HG02759 (cell line): ENCODE measurements around the gene ZSWIM3.

ENCODE experiments used
- ATAC-seq: cut with Tn5 transposase; IDR thresholded peaks from one replicate; pipeline ENCODE4 v1.9.1; 2021; ENCODE audit warnings: mild to moderate bottlenecking, moderate library complexity; ENCODE audit not compliant: unreplicated experiment

The ZSWIM3 gene

GRCh38 chr20:45832619-45833018, 24.8 kb upstream of the ZSWIM3 start:
- ATAC-seq = no peak

GRCh38 chr20:45833030-45833882, 24.2 kb upstream of the ZSWIM3 start, which contains the start of gene SNX21:
TSS of gene SNX21 (plus strand) at chr20:45833799. CDS start at chr20:45833920, 121 bp downstream.
- ATAC-seq = peak; percentile 60

DNA sequence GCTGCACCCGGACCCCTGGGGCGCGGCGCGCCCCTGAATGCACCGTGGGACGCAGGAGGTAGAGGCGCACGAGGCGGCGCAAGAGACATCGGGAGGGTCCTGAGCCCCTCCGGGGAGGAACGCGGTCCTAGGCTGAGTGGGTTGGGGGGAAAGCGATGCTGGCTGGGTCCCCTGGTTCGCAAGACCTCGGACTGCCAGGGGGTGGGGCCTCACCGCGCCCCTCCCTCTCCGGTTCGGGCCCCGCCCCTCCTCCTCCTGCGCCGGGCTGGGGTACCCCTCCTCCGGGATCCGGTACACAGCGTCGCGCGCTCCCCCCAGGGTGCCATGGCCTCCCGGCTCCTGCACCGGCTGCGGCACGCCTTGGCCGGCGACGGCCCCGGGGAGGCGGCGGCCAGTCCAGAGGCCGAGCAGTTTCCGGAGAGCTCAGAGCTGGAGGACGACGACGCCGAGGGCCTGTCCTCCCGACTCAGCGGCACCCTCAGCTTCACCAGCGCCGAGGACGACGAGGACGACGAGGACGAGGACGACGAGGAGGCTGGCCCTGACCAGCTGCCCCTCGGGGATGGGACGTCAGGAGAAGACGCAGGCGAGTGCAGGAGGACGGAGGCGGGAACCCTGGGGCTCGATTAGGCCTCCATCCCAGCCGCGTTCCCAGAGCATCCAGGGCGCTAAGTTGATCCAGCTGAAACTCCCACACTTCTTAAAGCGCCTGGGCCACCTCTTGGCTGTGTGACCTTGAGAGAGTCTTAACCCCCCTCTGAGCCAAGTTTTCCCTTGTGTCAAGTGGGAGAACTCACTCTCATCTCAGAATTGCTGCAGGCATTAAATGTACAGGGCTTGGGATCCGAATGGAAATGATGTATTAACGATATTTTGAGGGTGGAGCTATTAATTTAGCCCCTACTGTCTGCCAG, 23.3 kb upstream of the ZSWIM3 start:
- peak; percentile 58 for ATAC-seq

DNA sequence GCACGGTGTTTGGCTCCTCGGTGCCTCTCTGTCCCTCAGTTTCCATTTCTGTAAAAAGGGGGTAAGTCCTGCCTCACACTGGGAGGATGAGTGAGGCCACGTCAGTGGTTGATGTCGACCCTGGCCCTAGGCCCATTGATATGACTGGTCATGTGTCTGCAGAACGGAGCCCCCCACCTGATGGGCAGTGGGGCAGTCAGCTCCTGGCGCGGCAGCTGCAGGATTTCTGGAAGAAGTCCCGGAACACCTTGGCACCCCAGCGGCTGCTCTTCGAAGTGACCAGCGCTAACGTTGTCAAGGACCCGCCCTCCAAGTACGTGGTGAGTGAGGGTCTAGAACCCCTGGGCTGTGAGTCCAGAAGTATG, 22.6 kb upstream of the ZSWIM3 start:
- no peak for ATAC-seq

- ATAC-seq = no peak
Observed at GRCh38 chr20:45835329-45835765, 22.1 kb upstream of the ZSWIM3 start.

- ATAC-seq = no peak
Observed at GRCh38 chr20:45835825-45836224, 21.6 kb upstream of the ZSWIM3 start.

DNA sequence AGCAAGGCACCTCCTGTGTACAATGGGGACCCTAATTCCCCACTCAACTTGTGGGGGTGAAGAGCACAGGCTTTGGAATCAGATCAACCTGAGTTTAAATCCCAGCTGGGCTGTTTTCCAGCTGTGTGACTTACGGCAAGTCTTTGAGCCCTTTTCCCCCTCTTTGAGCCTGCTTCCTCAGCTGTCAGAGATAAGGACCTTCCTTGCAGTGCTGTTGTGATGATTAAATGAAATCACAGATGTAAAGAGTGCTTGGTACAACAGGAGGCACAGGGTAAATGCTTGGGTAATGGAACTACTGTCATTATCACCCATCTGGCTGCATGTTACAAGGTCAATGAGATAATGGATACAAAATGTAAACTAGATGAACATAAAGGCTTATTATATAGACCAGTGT, 20.6 kb upstream of the ZSWIM3 start:
- no peak for ATAC-seq

DNA sequence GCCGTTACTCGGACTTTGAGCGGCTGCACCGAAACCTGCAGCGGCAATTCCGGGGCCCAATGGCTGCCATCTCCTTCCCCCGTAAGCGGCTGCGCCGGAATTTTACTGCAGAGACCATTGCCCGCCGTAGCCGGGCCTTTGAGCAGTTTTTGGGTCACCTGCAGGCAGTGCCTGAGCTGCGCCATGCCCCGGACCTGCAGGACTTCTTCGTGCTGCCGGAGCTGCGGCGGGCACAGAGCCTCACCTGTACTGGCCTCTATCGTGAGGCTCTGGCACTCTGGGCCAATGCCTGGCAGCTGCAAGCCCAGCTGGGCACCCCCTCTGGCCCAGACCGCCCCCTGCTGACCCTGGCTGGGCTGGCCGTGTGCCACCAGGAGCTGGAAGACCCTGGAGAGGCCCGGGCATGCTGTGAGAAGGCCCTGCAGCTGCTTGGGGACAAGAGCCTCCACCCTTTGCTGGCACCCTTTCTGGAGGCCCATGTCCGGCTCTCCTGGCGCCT, 16.7 kb upstream of the ZSWIM3 start:
- no peak for ATAC-seq

DNA sequence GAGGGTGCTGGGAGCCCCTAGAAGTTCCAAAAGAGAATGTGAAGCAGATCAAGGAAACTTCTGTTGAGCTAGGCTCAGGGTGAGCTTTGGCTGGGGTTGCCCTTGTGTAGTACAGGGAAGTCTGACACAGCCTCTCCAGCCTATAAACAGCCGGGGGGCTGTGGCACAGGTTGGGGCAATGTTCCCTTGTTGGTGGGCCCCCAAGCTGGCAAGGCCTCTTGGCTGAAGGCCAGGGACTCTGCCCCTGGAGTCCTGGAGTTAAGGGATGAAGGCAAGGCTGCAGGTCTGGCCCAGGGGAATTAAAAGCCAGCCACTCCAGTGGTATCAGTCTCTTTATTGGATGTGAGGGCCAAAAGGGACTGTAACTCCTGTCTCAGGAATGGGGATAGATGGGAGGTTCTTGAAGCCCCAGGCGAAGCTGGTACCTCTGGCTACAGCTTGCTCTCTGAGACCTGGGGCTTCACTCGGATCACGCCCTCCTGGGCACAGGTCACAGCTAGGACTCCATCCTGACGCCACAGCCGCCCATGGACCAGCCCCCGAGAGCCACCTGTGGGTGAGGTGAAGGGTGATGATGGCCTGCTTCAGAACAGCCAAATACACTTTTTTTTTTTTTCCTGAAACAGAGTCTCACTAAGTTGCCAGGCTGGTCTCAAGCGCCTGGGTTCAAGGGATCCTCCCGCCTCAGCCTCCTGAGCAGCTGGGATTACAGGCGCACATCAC, 15.8 kb upstream of the ZSWIM3 start:
- no peak for ATAC-seq

- no peak for ATAC-seq
Observed at GRCh38 chr20:45842169-45842812, 15.1 kb upstream of the ZSWIM3 start.

DNA sequence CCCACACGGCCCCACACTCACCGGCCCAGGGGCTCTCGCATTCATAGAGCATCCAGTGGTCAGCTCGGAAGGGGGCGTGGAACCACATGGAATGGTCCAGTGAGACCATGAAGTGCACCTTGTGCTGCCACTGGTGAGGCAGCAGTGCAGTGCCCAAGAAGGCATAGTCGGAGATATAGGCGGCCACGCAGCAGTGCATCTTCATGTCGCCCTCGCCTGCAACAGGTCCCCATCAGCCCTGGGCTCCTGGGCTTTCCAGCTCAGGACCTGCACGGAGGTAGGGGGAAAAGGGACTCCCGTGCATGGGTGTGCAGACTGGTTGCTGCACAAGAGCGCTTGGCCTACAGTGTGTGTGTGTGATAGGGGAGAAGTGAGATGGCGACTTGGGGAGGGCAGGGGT, 13.9 kb upstream of the ZSWIM3 start:
- no peak for ATAC-seq

GRCh38 chr20:45845452-45845851, 12.0 kb upstream of the ZSWIM3 start:
- no peak for ATAC-seq

DNA sequence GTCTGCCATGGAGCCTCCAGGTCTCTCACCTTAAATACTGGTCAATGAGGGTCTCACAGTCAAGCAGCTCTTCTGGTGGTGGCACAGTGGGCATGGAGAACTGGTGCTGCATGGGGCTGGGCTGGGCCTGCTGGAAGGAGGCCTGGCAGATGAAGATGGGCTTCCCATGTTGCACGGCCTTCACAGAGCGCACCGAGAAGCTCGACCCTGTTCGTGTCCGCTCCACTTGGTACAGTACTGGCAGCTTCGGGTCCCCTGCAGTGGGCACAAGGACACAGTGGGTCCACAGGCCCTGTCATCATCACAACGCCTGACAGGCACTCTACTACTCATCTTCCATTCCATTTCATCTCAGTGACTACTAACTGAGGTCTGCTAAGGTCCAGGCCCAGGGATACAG, 9.0 kb upstream of the ZSWIM3 start:
- ATAC-seq = no peak

GRCh38 chr20:45848969-45849582, 8.3 kb upstream of the ZSWIM3 start:
- ATAC-seq = no peak

GRCh38 chr20:45850238-45850637, 7.2 kb upstream of the ZSWIM3 start:
- ATAC-seq = no peak

GRCh38 chr20:45850926-45851325, 6.5 kb upstream of the ZSWIM3 start:
- no peak for ATAC-seq

GRCh38 chr20:45851501-45851900, 5.9 kb upstream of the ZSWIM3 start:
- ATAC-seq = no peak

- ATAC-seq = no peak
Observed at GRCh38 chr20:45852326-45852725, 5.1 kb upstream of the ZSWIM3 start.

DNA sequence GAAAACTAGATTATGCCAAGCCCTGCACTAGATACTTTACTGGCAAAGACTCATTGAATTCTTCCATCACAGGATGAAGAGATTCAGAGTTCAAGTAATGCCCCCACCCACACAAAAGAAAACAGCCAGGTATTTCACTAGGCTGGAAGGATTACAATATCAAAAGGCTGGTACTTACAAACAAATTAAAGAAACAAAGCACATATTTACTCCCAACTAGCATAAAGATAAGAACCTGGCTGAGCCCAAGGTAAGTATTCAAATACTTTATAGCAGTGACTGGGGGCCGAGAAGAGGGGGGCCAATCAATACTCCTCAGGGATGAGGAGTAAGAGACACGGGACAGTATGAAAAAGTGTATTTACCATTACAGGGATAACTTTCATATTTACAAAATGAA, 3.9 kb upstream of the ZSWIM3 start:
- ATAC-seq = no peak

DNA sequence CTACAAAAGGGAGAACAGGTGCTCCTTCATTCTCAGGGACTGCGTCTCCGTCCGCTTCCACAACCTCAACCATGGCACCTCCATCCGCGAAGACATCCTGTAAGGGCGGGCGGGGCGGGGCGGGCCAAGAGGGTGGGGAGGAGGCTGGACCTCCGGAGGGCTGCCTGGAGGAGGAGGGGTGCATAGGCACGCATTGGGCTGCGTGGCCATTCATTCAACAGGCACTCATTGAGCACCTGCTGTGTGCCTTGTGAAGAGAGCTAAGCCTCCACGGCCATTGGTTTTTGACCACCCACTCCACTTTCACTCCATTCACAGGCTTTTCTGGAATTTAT, 435 bp downstream of the ZSWIM3 start:
- ATAC-seq = peak; percentile 14
